Daoy (cell line): ENCODE results near the gene OR52L1. TPM values are rescaled to one million over a fixed set of nuclear protein-coding genes. Genes with fewer than 3 reads are reported as not detected.
A peak's percentile ranks its signal among the peaks of the same experiment; 100 is the strongest.

Experiments
- DNase-seq: peaks from one replicate; pipeline ENCODE4 v3.0.0-alpha.2; 2015; ENCODE audit warnings: low read depth
- total RNA-seq: library from RNA; depleted of rRNA; stranded (reverse); fragments of >200 nt; shearing (Covaris generic); gene quantifications from 2 replicates; pipeline ENCODE4 v1.2.3, GENCODE V29; 2014; rRNA removed

Gene OR52L1
- total RNA-seq, 1 experiment from 2014 or later, result not detected

DNA sequence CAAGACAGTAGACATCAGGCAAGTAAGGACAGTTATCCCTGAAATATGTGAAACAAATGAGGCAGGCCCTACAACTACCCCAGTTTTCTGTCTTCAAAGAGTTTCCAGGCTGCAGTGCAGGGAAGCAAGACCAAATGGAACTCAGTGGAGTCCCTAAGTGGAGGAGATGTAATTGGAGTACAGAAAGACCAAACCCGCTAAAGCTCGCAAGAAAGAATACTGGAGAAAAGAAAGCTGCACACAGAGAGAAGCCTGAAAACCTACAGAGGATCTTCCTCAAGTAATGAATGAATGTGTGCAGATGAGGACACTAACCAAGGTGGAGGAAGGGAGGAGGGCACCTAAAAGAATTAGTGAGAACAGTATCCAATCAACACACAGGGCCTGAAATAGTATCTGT is 46.0 kb downstream of the OR52L1 start:
- no peak for DNase-seq

GRCh38 chr11:5938603-5938965 is 48.2 kb downstream of the OR52L1 start:
- DNase-seq, result no peak

DNA sequence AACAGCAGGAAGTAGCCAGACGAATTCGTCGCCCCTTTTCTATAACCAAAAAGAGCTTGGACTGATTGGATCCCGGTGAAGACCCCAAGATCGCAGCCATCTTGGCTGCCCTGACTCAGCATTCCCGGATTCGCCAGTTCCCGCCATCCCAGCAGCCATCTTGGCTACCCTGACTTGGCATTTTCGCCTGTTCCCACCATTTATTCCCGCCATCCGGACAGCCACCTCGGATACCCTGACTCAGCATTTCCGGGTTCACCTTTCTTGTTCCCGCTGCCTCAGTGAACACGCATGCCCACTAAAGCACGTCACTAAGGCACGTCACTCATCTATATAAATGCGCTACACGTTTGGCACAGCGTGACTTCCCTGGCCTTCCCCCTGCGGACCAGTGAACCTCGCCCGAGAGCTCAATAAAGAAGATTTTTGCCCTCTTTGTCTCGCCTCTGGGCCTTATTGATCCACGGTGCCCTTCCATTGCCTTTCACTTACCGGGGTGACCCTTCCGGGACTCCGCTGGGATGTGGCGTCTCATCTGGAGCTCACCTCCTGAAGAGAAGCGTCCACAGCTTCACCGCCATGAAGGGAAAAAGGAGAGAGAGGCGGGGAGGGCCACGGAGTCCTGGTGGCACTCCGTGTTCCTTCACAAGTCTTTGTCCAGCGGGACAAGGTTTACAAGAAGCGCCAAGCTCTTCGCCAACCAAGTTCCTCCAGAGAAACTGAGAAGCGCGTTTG is 48.8 kb downstream of the OR52L1 start:
- peak; percentile 23 for DNase-seq

Other genes starting within 250 kb of the OR52L1 start
- not detected in 2 replicates for gene OR52N4, start 232.7 kb downstream of the OR52L1 start, total RNA-seq
- not detected in 2 replicates for gene OR52N5, start 203.6 kb downstream of the OR52L1 start, total RNA-seq
- 0.15 TPM in 1 of 2 replicates, not detected in the other for gene OR52N1, start 195.7 kb downstream of the OR52L1 start, total RNA-seq
- gene OR52N2, start 178.1 kb downstream of the OR52L1 start, total RNA-seq, result not detected in 2 replicates
- not detected in 2 replicates for gene OR52E6, start 145.1 kb downstream of the OR52L1 start, total RNA-seq
- 0.15 TPM in 1 of 2 replicates, not detected in the other for gene OR52E8, start 129.3 kb downstream of the OR52L1 start, total RNA-seq
- not detected in 2 replicates for gene OR52E4, start 106.4 kb downstream of the OR52L1 start, total RNA-seq
- gene OR52E5, start 93.8 kb downstream of the OR52L1 start, total RNA-seq, result not detected in 2 replicates
- gene OR56A3, start 44.7 kb downstream of the OR52L1 start, total RNA-seq, result 0.11 and 1.3 TPM in 2 replicates
- gene OR56A5, start 18.5 kb downstream of the OR52L1 start, total RNA-seq, result not detected in 2 replicates
- gene OR56A4, start 20.0 kb upstream of the OR52L1 start, total RNA-seq, result not detected in 2 replicates
- gene OR56A1, start 43.8 kb upstream of the OR52L1 start, total RNA-seq, result under 0.01 TPM in 1 of 2 replicates, not detected in the other
- gene OR56B4, start 120.7 kb upstream of the OR52L1 start, total RNA-seq, result not detected in 2 replicates
- gene OR52B2, start 183.3 kb upstream of the OR52L1 start, total RNA-seq, result not detected in 2 replicates
- gene OR52W1, start 212.2 kb upstream of the OR52L1 start, total RNA-seq, result not detected in 2 replicates
- gene C11orf42, start 218.6 kb upstream of the OR52L1 start, total RNA-seq, result not detected in 2 replicates
- gene FHIP1B, start 247.7 kb upstream of the OR52L1 start, total RNA-seq, result 10.6 and 14.9 TPM in 2 replicates